ENCODE results near the gene IFT20. TPM values are rescaled to one million over a fixed set of nuclear protein-coding genes. Genes with fewer than 3 reads are reported as not detected.

IFT20 gene
- total RNA-seq, 1 donor from 2014 or later = 47.2 TPM

DNA sequence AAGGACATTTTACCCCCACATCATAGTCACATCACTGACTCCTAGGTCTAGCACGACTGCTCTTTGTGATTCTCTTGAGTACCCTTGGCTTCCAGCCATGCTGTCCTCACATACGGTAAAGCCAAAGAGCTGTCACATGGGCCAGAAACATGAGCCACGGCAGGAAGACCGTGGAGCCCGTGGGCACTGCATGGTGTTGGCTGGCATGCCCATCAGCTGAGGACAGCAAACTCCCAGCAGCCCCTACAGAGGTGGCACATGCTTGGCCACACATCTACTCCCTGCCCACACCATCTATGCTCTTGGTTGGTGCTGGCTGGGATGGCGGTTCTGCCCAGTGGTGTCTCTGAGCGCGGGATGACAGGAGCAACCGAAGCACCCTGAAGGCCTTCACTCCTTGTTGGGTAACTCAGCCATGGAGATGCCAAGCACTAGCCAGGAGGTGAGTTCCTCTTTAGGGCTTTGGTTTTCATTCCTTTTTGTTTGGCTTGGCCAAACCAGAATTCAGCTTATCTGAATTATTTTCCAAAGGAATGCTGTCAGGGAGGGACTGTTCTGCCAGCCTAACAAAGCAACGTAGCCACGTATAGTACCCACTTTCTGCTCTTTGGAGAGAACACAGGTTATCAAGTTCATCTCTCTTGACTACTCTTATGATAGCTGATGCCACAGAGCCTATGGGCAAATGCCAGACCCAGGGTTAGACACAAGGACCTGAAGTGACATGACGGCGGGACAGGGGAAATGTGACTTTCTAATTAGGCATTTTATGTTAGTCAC lies 10.3 kb upstream of the IFT20 start:
- H3K9me3 Mint-ChIP-seq (ENCODE audit: unreplicated experiment) = no peaks in the 10 kb centered on the region
- H3K4me3 Mint-ChIP-seq (ENCODE audit: unreplicated experiment) = no peak overlapping the region
- H3K27me3 Mint-ChIP-seq (ENCODE audit: unreplicated experiment) = peaks cover 3% of the 10 kb centered on the region
- peaks cover 44% of the 10 kb centered on the region for H3K36me3 Mint-ChIP-seq (ENCODE audit: low read depth, unreplicated experiment)
- no peaks in the 10 kb centered on the region for H3K4me1 Mint-ChIP-seq (ENCODE audit: unreplicated experiment)
- TF ChIP-seq, protein P1, sequence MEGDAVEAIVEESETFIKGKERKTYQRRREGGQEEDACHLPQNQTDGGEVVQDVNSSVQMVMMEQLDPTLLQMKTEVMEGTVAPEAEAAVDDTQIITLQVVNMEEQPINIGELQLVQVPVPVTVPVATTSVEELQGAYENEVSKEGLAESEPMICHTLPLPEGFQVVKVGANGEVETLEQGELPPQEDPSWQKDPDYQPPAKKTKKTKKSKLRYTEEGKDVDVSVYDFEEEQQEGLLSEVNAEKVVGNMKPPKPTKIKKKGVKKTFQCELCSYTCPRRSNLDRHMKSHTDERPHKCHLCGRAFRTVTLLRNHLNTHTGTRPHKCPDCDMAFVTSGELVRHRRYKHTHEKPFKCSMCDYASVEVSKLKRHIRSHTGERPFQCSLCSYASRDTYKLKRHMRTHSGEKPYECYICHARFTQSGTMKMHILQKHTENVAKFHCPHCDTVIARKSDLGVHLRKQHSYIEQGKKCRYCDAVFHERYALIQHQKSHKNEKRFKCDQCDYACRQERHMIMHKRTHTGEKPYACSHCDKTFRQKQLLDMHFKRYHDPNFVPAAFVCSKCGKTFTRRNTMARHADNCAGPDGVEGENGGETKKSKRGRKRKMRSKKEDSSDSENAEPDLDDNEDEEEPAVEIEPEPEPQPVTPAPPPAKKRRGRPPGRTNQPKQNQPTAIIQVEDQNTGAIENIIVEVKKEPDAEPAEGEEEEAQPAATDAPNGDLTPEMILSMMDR (IDR thresholded peaks at IDR 0.05; ENCODE audit: unreplicated experiment) = no peak
- H3K27ac Mint-ChIP-seq (ENCODE audit: unreplicated experiment) = no peak overlapping the region
- no peak for DNase-seq (ENCODE audit: low spot score)

- Mint-ChIP-seq H3K27me3 (ENCODE audit: unreplicated experiment) (peaks cover 3% of the 10 kb centered on the region), H3K27ac (ENCODE audit: unreplicated experiment) (no peak overlapping the region), H3K36me3 (ENCODE audit: low read depth, unreplicated experiment) (peaks cover 37% of the 10 kb centered on the region), H3K4me3 (ENCODE audit: unreplicated experiment) (peak overlapping the region; percentile 62), H3K4me1 (ENCODE audit: unreplicated experiment) (no peaks in the 10 kb centered on the region), H3K9me3 (ENCODE audit: unreplicated experiment) (no peaks in the 10 kb centered on the region)
- no peak for DNase-seq (ENCODE audit: low spot score)
- TF ChIP-seq, protein P1 (IDR thresholded peaks at IDR 0.05; ENCODE audit: unreplicated experiment) = no peak
Observed at GRCh38 chr17:28344435-28344901, 9.2 kb upstream of the IFT20 start.

GRCh38 chr17:28344011-28344410 lies 8.7 kb upstream of the IFT20 start:
- H3K27me3 Mint-ChIP-seq (ENCODE audit: unreplicated experiment) = peaks cover 6% of the 10 kb centered on the region
- peaks cover 37% of the 10 kb centered on the region for H3K36me3 Mint-ChIP-seq (ENCODE audit: low read depth, unreplicated experiment)
- peaks cover 3% of the 10 kb centered on the region for H3K4me1 Mint-ChIP-seq (ENCODE audit: unreplicated experiment)
- DNase-seq (ENCODE audit: low spot score) = no peak
- H3K9me3 Mint-ChIP-seq (ENCODE audit: unreplicated experiment) = no peaks in the 10 kb centered on the region
- H3K4me3 Mint-ChIP-seq (ENCODE audit: unreplicated experiment) = peak overlapping the region; percentile 62
- H3K27ac Mint-ChIP-seq (ENCODE audit: unreplicated experiment) = peak overlapping the region; percentile 42
- TF ChIP-seq, protein P1 (IDR thresholded peaks at IDR 0.05; ENCODE audit: unreplicated experiment) = no peak

DNA sequence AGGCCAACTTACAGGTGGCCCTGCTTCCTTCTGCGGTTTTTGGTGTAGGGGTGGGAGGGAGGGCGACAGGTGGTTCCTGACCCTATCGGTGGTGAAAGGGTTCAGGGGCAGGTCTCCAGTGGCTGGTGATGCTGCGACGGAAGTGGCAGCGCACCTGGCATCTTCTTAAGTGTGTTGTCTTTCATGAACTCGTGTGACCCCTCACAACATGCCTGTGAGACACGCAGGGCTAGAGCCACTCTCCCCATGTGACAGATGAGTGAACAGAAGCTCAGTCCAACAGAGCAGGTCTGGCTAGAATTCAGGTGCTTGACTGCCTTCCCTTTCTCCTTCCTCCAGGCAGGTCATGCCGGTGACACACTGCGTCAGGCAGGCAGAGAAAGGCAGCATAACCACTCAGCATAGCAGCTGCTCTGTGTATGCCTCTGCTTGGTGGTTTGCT lies 8.2 kb upstream of the IFT20 start:
- Mint-ChIP-seq H3K27me3 (ENCODE audit: unreplicated experiment) (peaks cover 3% of the 10 kb centered on the region), H3K36me3 (ENCODE audit: low read depth, unreplicated experiment) (peaks cover 37% of the 10 kb centered on the region), H3K9me3 (ENCODE audit: unreplicated experiment) (no peaks in the 10 kb centered on the region), H3K4me3 (ENCODE audit: unreplicated experiment) (peak overlapping the region; percentile 62), H3K27ac (ENCODE audit: unreplicated experiment) (peak overlapping the region; percentile 42), H3K4me1 (ENCODE audit: unreplicated experiment) (peaks cover 6% of the 10 kb centered on the region)
- TF ChIP-seq, protein P1 (IDR thresholded peaks at IDR 0.05; ENCODE audit: unreplicated experiment) = no peak
- DNase-seq (ENCODE audit: low spot score) = no peak

GRCh38 chr17:28342313-28342712 lies 7.0 kb upstream of the IFT20 start:
- Mint-ChIP-seq H3K27ac (ENCODE audit: unreplicated experiment) (no peak overlapping the region), H3K36me3 (ENCODE audit: low read depth, unreplicated experiment) (peaks cover 35% of the 10 kb centered on the region), H3K27me3 (ENCODE audit: unreplicated experiment) (peaks cover 3% of the 10 kb centered on the region), H3K4me3 (ENCODE audit: unreplicated experiment) (no peak overlapping the region), H3K9me3 (ENCODE audit: unreplicated experiment) (no peaks in the 10 kb centered on the region), H3K4me1 (ENCODE audit: unreplicated experiment) (peaks cover 17% of the 10 kb centered on the region)
- TF ChIP-seq, protein P1 (IDR thresholded peaks at IDR 0.05; ENCODE audit: unreplicated experiment) = no peak
- DNase-seq (ENCODE audit: low spot score) = no peak
